ENCODE measurements around the gene TMEM242. TPM values are rescaled to one million over a fixed set of nuclear protein-coding genes. Genes with fewer than 3 reads are reported as not detected.

Gene TMEM242
- total and polyA plus RNA-seq, 2 of the 13 experiments (the other 11 are each of a cell fraction or from before 2014, with no cell fraction given): 5.6 to 11.1 TPM

DNA sequence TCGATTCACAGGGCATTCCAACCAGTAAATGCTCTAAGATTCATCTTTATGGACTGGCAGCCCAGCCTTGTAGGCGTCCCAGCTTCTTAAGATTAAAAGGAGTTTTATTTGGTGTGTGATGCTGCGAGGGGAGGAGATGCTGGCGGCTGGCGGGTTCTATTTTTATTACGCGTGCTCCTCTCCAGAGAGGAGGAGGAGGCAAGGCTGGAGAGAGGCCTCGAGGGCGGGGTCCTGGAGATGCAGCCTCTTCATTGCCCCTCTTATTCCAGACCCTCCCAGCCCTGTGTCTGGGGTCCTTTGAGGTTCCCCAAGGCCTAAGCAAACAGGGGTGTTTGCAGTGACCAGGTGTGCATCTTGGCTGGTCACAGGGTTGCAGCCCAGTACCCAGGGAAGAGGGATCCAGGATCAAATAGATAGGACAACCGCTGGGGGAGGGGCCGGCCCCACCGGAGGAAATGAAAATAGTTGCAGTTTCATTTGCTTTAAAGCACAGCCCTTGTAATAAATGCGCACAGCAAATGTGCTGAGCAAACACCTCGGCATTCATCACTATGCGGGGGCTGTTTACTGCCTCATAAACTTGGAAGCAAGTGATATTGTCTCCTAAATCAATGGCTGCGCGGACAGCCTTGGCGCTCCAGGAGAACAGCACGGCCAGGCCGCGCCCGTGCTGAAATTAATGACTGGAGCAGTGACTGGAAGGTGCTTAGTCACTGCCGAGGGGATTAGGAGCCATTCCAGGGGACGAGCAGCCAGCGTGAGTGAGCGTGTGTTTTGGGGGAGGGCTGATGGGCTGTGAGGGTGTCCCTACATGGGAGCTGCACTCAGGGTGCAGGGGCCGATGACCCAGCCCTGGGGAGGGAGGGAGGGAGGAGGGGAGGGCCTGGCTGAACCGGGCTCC, 83.0 kb downstream of the TMEM242 start (continued):
- TF ChIP-seq, protein P1, sequence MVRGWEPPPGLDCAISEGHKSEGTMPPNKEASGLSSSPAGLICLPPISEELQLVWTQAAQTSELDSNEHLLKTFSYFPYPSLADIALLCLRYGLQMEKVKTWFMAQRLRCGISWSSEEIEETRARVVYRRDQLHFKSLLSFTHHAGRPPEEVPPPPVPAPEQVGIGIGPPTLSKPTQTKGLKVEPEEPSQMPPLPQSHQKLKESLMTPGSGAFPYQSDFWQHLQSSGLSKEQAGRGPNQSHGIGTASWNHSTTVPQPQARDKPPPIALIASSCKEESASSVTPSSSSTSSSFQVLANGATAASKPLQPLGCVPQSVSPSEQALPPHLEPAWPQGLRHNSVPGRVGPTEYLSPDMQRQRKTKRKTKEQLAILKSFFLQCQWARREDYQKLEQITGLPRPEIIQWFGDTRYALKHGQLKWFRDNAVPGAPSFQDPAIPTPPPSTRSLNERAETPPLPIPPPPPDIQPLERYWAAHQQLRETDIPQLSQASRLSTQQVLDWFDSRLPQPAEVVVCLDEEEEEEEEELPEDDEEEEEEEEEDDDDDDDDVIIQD (CRISPR knock-in tag; IDR thresholded peaks at IDR 0.05; ENCODE audit: low read depth): no peak
- TF ChIP-seq, protein P2, sequence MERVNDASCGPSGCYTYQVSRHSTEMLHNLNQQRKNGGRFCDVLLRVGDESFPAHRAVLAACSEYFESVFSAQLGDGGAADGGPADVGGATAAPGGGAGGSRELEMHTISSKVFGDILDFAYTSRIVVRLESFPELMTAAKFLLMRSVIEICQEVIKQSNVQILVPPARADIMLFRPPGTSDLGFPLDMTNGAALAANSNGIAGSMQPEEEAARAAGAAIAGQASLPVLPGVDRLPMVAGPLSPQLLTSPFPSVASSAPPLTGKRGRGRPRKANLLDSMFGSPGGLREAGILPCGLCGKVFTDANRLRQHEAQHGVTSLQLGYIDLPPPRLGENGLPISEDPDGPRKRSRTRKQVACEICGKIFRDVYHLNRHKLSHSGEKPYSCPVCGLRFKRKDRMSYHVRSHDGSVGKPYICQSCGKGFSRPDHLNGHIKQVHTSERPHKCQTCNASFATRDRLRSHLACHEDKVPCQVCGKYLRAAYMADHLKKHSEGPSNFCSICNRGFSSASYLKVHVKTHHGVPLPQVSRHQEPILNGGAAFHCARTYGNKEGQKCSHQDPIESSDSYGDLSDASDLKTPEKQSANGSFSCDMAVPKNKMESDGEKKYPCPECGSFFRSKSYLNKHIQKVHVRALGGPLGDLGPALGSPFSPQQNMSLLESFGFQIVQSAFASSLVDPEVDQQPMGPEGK (CRISPR knock-in tag; IDR thresholded peaks at IDR 0.05): 0 out of 2 replicates have a peak, but pooled peaks have one; percentile 11
- TF ChIP-seq PHF8 (CRISPR knock-in tag; IDR thresholded peaks at IDR 0.05) (0 out of 2 replicates have a peak, but pooled peaks have one; percentile 27), CENPX (CRISPR knock-in tag; IDR thresholded peaks at IDR 0.05) (no peak), HDAC2 (CRISPR knock-in tag; IDR thresholded peaks at IDR 0.05) (no peak), ELF1 (CRISPR knock-in tag; IDR thresholded peaks at IDR 0.05) (no peak), ZNF672 (CRISPR knock-in tag; IDR thresholded peaks at IDR 0.05) (no peak), ZNF24 (IDR thresholded peaks at IDR 0.05) (no peak), MAFF (IDR thresholded peaks at IDR 0.05; ENCODE audit: low read depth, low read length) (0 out of 2 replicates have a peak, but pooled peaks have one; percentile 17), POLR2AphosphoS5 (IDR thresholded peaks at IDR 0.05; ENCODE audit: low read depth, low read length) (no peak), CC2D1A (CRISPR knock-in tag; IDR thresholded peaks at IDR 0.05) (no peak), ZNF652 (CRISPR knock-in tag; IDR thresholded peaks at IDR 0.05; ENCODE audit: borderline replicate concordance, low read depth) (no peak), NBN (conservative IDR thresholded peaks at IDR 0.05) (no peak), PHF5A (CRISPR knock-in tag; IDR thresholded peaks at IDR 0.05; ENCODE audit: low read depth, unreplicated experiment) (no peak), ZNF724P (CRISPR knock-in tag; IDR thresholded peaks at IDR 0.05; ENCODE audit: borderline replicate concordance) (no peak), FOSL2 (CRISPR knock-in tag; IDR thresholded peaks at IDR 0.05) (peak; percentile 25), CENPT (CRISPR knock-in tag; IDR thresholded peaks at IDR 0.05; ENCODE audit: low read depth) (no peak), ATF1 (CRISPR knock-in tag; IDR thresholded peaks at IDR 0.05) (no peak), KDM3A (CRISPR knock-in tag; IDR thresholded peaks at IDR 0.05; ENCODE audit: low read depth) (no peak), RFXANK (CRISPR knock-in tag; IDR thresholded peaks at IDR 0.05) (no peak), ZNF350 (CRISPR knock-in tag; IDR thresholded peaks at IDR 0.05; ENCODE audit: borderline replicate concordance, low read depth) (no peak), NFE2 (CRISPR knock-in tag; IDR thresholded peaks at IDR 0.05) (peak; percentile 89), HDAC1 (CRISPR knock-in tag; IDR thresholded peaks at IDR 0.05) (no peak), ATRX (CRISPR knock-in tag; IDR thresholded peaks at IDR 0.05; ENCODE audit: borderline replicate concordance) (no peak), SRY (CRISPR knock-in tag; IDR thresholded peaks at IDR 0.05) (no peak)
- TF ChIP-seq, protein P3, sequence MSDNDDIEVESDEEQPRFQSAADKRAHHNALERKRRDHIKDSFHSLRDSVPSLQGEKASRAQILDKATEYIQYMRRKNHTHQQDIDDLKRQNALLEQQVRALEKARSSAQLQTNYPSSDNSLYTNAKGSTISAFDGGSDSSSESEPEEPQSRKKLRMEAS (IDR thresholded peaks at IDR 0.05): no peak
- TF ChIP-seq, protein P4, sequence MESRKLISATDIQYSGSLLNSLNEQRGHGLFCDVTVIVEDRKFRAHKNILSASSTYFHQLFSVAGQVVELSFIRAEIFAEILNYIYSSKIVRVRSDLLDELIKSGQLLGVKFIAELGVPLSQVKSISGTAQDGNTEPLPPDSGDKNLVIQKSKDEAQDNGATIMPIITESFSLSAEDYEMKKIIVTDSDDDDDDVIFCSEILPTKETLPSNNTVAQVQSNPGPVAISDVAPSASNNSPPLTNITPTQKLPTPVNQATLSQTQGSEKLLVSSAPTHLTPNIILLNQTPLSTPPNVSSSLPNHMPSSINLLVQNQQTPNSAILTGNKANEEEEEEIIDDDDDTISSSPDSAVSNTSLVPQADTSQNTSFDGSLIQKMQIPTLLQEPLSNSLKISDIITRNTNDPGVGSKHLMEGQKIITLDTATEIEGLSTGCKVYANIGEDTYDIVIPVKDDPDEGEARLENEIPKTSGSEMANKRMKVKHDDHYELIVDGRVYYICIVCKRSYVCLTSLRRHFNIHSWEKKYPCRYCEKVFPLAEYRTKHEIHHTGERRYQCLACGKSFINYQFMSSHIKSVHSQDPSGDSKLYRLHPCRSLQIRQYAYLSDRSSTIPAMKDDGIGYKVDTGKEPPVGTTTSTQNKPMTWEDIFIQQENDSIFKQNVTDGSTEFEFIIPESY (CRISPR knock-in tag; IDR thresholded peaks at IDR 0.05): 0 out of 2 replicates have a peak, but pooled peaks have one; percentile 49
